Measurements from ENCODE around the gene NEK5.

NEK5 gene

DNA sequence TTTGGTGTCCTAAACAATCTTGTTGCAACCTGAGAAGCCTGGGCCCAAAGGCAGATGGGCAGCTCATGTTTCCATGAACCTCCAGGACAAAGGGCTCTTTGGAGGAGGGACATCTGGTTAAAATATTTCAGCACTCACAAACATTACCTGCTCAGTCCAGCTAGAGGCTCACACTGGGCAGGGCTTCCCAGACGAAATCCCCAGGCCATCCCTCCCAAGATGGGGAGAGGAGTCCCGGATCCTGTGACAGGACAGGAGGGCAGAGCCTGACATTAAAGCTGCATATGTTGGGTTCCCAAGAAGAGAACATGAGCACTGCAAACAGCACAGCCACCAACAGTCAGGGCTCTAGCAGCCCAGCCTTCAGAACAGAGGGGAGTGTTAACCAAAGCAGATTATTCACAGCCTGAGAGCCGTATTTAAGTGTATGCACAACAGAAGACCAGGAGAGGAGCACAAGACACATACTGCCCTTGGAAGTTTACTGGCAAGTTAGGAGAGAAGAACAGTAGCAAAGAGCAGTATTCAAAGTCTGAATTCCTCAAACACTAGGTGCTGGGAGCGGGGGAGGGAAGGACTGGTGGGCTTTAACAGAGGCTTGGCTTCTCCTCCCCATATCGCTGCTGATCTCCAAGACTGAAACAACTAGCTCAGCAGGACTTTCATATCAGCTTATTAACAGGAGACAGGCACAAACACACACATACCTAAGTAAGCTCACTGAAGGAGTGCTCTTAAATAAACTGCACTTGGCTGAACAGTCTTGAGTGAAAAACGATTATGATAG lies 130.0 kb downstream of the NEK5 start (continued):
- TF ChIP-seq KLF7 (tag by site-specific recombination; IDR thresholded peaks at IDR 0.05; ENCODE audit: borderline replicate concordance) = no peak
- no peak for TF ChIP-seq TRIM28 (IDR thresholded peaks at IDR 0.05; ENCODE audit: borderline replicate concordance, low read length)
- TF ChIP-seq HOXA7 (CRISPR knock-in tag; IDR thresholded peaks at IDR 0.05; ENCODE audit: borderline replicate concordance) = no peak
- TF ChIP-seq ZNF843 (tag by site-specific recombination; IDR thresholded peaks at IDR 0.05) = no peak
- no peak for TF ChIP-seq ZNF501 (tag by site-specific recombination; IDR thresholded peaks at IDR 0.05)
- TF ChIP-seq, protein P1, sequence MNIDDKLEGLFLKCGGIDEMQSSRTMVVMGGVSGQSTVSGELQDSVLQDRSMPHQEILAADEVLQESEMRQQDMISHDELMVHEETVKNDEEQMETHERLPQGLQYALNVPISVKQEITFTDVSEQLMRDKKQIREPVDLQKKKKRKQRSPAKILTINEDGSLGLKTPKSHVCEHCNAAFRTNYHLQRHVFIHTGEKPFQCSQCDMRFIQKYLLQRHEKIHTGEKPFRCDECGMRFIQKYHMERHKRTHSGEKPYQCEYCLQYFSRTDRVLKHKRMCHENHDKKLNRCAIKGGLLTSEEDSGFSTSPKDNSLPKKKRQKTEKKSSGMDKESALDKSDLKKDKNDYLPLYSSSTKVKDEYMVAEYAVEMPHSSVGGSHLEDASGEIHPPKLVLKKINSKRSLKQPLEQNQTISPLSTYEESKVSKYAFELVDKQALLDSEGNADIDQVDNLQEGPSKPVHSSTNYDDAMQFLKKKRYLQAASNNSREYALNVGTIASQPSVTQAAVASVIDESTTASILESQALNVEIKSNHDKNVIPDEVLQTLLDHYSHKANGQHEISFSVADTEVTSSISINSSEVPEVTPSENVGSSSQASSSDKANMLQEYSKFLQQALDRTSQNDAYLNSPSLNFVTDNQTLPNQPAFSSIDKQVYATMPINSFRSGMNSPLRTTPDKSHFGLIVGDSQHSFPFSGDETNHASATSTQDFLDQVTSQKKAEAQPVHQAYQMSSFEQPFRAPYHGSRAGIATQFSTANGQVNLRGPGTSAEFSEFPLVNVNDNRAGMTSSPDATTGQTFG (tag by site-specific recombination; IDR thresholded peaks at IDR 0.05; ENCODE audit: borderline replicate concordance) = no peak
- TF ChIP-seq ZNF701 (tag by site-specific recombination; IDR thresholded peaks at IDR 0.05) = no peak
- no peak for TF ChIP-seq ZNF623 (tag by site-specific recombination; IDR thresholded peaks at IDR 0.05)
- TF ChIP-seq ZNF354C (tag by site-specific recombination; IDR thresholded peaks at IDR 0.05; ENCODE audit: borderline replicate concordance, low read depth) = no peak
- TF ChIP-seq ZNF394 (tag by site-specific recombination; IDR thresholded peaks at IDR 0.05; ENCODE audit: borderline replicate concordance) = no peak

DNA sequence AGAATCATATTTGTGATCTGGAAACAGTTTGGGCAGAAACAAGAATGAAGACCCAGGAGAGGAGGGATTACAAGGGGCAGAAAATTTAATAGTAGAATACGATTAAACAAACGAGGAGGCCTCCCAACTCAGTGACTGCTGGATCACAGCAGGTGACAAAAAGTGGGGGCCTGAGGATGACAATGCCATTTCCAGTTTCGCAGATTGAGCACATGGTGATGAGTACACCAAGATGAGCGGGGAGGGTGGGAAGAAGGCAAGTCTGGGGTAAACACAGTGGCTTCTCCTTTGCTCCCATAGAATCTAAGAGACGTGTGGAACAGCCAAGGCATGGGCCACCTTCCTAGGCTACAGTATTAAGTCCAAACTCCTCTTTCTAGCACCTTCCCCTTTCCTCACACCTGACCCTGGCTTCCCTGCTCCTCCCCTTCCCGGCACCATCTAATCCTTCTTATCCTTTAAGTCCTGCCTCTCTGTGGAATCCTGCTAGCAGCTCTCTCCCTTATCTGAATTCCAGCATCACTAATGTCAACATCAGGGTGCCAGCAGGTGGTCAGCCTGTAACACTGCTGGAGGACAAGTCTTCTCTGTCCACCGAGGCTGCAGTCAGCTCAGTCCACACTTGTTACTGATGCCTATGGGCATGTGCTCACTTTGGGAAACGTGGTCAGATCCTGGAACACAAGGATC lies 131.1 kb downstream of the NEK5 start:
- Histone ChIP-seq H3K4me1 (ENCODE audit: control insufficient read depth, insufficient read depth, low read length) (peaks cover 14% of the 10 kb centered on the region), H3K4me3 (ENCODE audit: low read depth, low read length) (no peak overlapping the region), H3K9me3 (ENCODE audit: control insufficient read depth, insufficient read depth, low read depth, low read length) (no peaks in the 10 kb centered on the region), H3K27ac (ENCODE audit: extremely low read depth, low read depth, low read length) (no peak overlapping the region), H3K36me3 (ENCODE audit: control insufficient read depth in 2 of 2, insufficient read depth in 1 of 2, low read length in 2 of 2) (no peaks in the 10 kb centered on the region)
- ChIA-PET POLR2A (no interaction called here), CTCF (no interaction called here)
- TF ChIP-seq ZNF555 (tag by site-specific recombination; conservative IDR thresholded peaks at IDR 0.05) (no peak), ZNF623 (tag by site-specific recombination; IDR thresholded peaks at IDR 0.05) (no peak), SCRT2 (tag by site-specific recombination; IDR thresholded peaks at IDR 0.05) (peak; percentile 85), GFI1B (tag by site-specific recombination; IDR thresholded peaks at IDR 0.05) (no peak), ZNF10 (tag by site-specific recombination; IDR thresholded peaks at IDR 0.05) (peak; percentile 36; the same call in 1 of the 2 replicates), ZNF571 (tag by site-specific recombination; IDR thresholded peaks at IDR 0.05) (no peak), ZNF843 (tag by site-specific recombination; IDR thresholded peaks at IDR 0.05) (no peak), SP2 (tag by site-specific recombination; IDR thresholded peaks at IDR 0.05) (no peak), ZSCAN30 (tag by site-specific recombination; IDR thresholded peaks at IDR 0.05) (no peak), KLF10 (tag by site-specific recombination; IDR thresholded peaks at IDR 0.05) (no peak), ZFP41 (tag by site-specific recombination; IDR thresholded peaks at IDR 0.05; ENCODE audit: borderline replicate concordance) (no peak), ZNF629 (tag by site-specific recombination; IDR thresholded peaks at IDR 0.05) (peak; percentile 22; the same call in 1 of the 2 replicates), ZBTB17 (tag by site-specific recombination; IDR thresholded peaks at IDR 0.05) (peak; percentile 79), IKZF3 (tag by site-specific recombination; IDR thresholded peaks at IDR 0.05) (peak; percentile 39; the same call in 1 of the 2 replicates), SCRT1 (tag by site-specific recombination; IDR thresholded peaks at IDR 0.05; ENCODE audit: borderline replicate concordance) (peak; percentile 99)
- TF ChIP-seq, protein P2, sequence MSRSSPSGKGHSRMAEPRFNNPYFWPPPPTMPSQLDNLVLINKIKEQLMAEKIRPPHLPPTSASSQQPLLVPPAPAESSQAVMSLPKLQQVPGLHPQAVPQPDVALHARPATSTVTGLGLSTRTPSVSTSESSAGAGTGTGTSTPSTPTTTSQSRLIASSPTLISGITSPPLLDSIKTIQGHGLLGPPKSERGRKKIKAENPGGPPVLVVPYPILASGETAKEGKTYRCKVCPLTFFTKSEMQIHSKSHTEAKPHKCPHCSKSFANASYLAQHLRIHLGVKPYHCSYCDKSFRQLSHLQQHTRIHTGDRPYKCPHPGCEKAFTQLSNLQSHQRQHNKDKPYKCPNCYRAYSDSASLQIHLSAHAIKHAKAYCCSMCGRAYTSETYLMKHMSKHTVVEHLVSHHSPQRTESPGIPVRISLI (tag by site-specific recombination; IDR thresholded peaks at IDR 0.05) = no peak
- TF ChIP-seq, protein P3, sequence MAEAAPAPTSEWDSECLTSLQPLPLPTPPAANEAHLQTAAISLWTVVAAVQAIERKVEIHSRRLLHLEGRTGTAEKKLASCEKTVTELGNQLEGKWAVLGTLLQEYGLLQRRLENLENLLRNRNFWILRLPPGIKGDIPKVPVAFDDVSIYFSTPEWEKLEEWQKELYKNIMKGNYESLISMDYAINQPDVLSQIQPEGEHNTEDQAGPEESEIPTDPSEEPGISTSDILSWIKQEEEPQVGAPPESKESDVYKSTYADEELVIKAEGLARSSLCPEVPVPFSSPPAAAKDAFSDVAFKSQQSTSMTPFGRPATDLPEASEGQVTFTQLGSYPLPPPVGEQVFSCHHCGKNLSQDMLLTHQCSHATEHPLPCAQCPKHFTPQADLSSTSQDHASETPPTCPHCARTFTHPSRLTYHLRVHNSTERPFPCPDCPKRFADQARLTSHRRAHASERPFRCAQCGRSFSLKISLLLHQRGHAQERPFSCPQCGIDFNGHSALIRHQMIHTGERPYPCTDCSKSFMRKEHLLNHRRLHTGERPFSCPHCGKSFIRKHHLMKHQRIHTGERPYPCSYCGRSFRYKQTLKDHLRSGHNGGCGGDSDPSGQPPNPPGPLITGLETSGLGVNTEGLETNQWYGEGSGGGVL (tag by site-specific recombination; IDR thresholded peaks at IDR 0.05) = no peak
- TF ChIP-seq, protein P4, sequence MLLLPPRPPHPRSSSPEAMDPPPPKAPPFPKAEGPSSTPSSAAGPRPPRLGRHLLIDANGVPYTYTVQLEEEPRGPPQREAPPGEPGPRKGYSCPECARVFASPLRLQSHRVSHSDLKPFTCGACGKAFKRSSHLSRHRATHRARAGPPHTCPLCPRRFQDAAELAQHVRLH (tag by site-specific recombination; IDR thresholded peaks at IDR 0.05) = no peak
- TF ChIP-seq, protein P5, sequence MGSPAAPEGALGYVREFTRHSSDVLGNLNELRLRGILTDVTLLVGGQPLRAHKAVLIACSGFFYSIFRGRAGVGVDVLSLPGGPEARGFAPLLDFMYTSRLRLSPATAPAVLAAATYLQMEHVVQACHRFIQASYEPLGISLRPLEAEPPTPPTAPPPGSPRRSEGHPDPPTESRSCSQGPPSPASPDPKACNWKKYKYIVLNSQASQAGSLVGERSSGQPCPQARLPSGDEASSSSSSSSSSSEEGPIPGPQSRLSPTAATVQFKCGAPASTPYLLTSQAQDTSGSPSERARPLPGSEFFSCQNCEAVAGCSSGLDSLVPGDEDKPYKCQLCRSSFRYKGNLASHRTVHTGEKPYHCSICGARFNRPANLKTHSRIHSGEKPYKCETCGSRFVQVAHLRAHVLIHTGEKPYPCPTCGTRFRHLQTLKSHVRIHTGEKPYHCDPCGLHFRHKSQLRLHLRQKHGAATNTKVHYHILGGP (tag by site-specific recombination; IDR thresholded peaks at IDR 0.05) = no peak
